GM19238 (cell line): ENCODE measurements around the gene GDPD3.
A peak's percentile ranks its signal among the peaks of the same experiment; 100 is the strongest.
"Not testable (repeated sequence)": the region's sequence is repeated elsewhere in the genome, so short reads cannot be mapped to it uniquely, and the experiment has no call there.

Experiments used
- DNase-seq: peaks from one replicate; pipeline ENCODE4 v3.0.0; 2011; ENCODE audit warnings: low spot score; ENCODE audit not compliant: insufficient read length

GDPD3 gene

GRCh38 chr16:30124985-30125379 lies 11.6 kb upstream of the GDPD3 start:
- DNase-seq = no peak

GRCh38 chr16:30122604-30123160 lies 9.3 kb upstream of the GDPD3 start:
- DNase-seq = no peak

- DNase-seq = no peak
Measured at GRCh38 chr16:30121741-30122571, 8.6 kb upstream of the GDPD3 start.

GRCh38 chr16:30120340-30121105 lies 7.2 kb upstream of the GDPD3 start:
- no peak for DNase-seq

- DNase-seq = no peak
Measured at GRCh38 chr16:30119428-30119827, 6.1 kb upstream of the GDPD3 start.

GRCh38 chr16:30117768-30118167 lies 4.4 kb upstream of the GDPD3 start:
- no peak for DNase-seq

- no peak for DNase-seq
Measured at GRCh38 chr16:30116291-30117207, 3.2 kb upstream of the GDPD3 start.

GRCh38 chr16:30115238-30115637 lies 1.9 kb upstream of the GDPD3 start:
- DNase-seq = no peak

GRCh38 chr16:30114833-30115232 lies 1.5 kb upstream of the GDPD3 start:
- DNase-seq = not testable (repeated sequence)

- DNase-seq = no peak
Measured at GRCh38 chr16:30114411-30114810, 1.1 kb upstream of the GDPD3 start.

GRCh38 chr16:30113711-30114333 lies 485 bp upstream of the GDPD3 start:
- no peak for DNase-seq

- peak; percentile 50 for DNase-seq
Measured at GRCh38 chr16:30112197-30113030, 923 bp downstream of the GDPD3 start.

GRCh38 chr16:30110661-30111060 lies 2.7 kb downstream of the GDPD3 start:
- no peak for DNase-seq

GRCh38 chr16:30108059-30108850 lies 5.1 kb downstream of the GDPD3 start:
- no peak for DNase-seq

GRCh38 chr16:30104492-30104891 lies 8.8 kb downstream of the GDPD3 start:
- no peak for DNase-seq

GRCh38 chr16:30104090-30104489 lies 9.2 kb downstream of the GDPD3 start:
- no peak for DNase-seq

- DNase-seq = no peak
Measured at GRCh38 chr16:30096862-30097563, 16.3 kb downstream of the GDPD3 start.

- DNase-seq = peak; percentile 99
Measured at GRCh38 chr16:30096105-30096861, 17.1 kb downstream of the GDPD3 start, which contains the start of gene YPEL3. Gene YPEL3, minus strand, starts transcription at chr16:30096213. Its CDS starts 731 bp downstream, at chr16:30095482.
